HepG2 (cell line): Measurements from ENCODE around the gene NUP62. TPM values are rescaled to one million over a fixed set of nuclear protein-coding genes. Genes with fewer than 3 reads are reported as not detected.

ENCODE experiments used
- DNMT1 ChIP-seq: sonication (generic); formaldehyde crosslinking; IDR thresholded peaks from 2 replicates; pipeline ENCODE4 v1.5.1; 2020; ENCODE audit warnings: mild to moderate bottlenecking, missing genetic modification reagents
- GATAD2A ChIP-seq: IDR thresholded peaks from 2 replicates; pipeline ENCODE4 v1.6.1; 2016
- GFI1 ChIP-seq: sonication (generic); formaldehyde crosslinking; IDR thresholded peaks from 2 replicates; pipeline ENCODE4 v1.5.0; 2020; ENCODE audit warnings: missing genetic modification reagents, mild to moderate bottlenecking, borderline replicate concordance
- HDAC1 ChIP-seq: sonication (generic); formaldehyde crosslinking; IDR thresholded peaks from 2 replicates; pipeline ENCODE4 v1.5.1; 2020; ENCODE audit warnings: mild to moderate bottlenecking, missing genetic modification reagents
- KLF16 ChIP-seq, 2 experiments: sonication (generic) in 1 of 2; formaldehyde crosslinking in 1 of 2; IDR thresholded peaks; 2 replicates each; pipeline versions ENCODE4 v1.6.1 to v1.8.0; 2016 to 2023; ENCODE audit warnings: missing genetic modification reagents in 2 of 2, missing compliant biosample characterization in 1 of 2
- MAZ ChIP-seq, 2 experiments: sonication (generic) in 1 of 2; formaldehyde crosslinking in 1 of 2; IDR thresholded peaks; 2 replicates each; pipeline versions ENCODE4 v1.5.0 to v1.6.1; 2012 to 2020; ENCODE audit warnings: low read depth in 2 of 2, mild to moderate bottlenecking in 2 of 2, borderline replicate concordance in 1 of 2, improper control_type of control experiment in 1 of 2, low read length in 1 of 2, missing genetic modification reagents in 1 of 2, moderate library complexity in 1 of 2
- MIER3 ChIP-seq: IDR thresholded peaks from 2 replicates; pipeline ENCODE4 v1.6.1; 2016; ENCODE audit warnings: missing compliant biosample characterization, borderline replicate concordance
- MIXL1 ChIP-seq: IDR thresholded peaks from 2 replicates; pipeline ENCODE4 v1.6.1; 2016
- MXI1 ChIP-seq: IDR thresholded peaks from 3 replicates; pipeline ENCODE4 v1.6.1; 2012; ENCODE audit warnings: low read depth, low read length, inconsistent platforms, borderline replicate concordance
- POLR2G ChIP-seq: fragments of 200-400 bp; formaldehyde crosslinking; IDR thresholded peaks from 2 replicates; pipeline ENCODE4 v1.6.1; 2018; ENCODE audit warnings: mild to moderate bottlenecking, low read depth, low read length, moderate library complexity
- TAF1 ChIP-seq: sonication (generic); formaldehyde crosslinking; IDR thresholded peaks from 2 replicates; pipeline ENCODE4 v1.4.0; 2020; ENCODE audit warnings: missing genetic modification reagents
- TSC22D2 ChIP-seq: sonication (generic); formaldehyde crosslinking; IDR thresholded peaks from 2 replicates; pipeline ENCODE4 v1.5.1; 2020; ENCODE audit warnings: missing genetic modification reagents, mild to moderate bottlenecking, borderline replicate concordance
- YEATS2 ChIP-seq: sonication (generic); formaldehyde crosslinking; IDR thresholded peaks from 2 replicates; pipeline ENCODE4 v1.4.0; 2020; ENCODE audit warnings: missing genetic modification reagents, borderline replicate concordance
- polyA plus RNA-seq, 8 experiments: library from polyadenylated mRNA; depleted of rRNA in 3 of 8; stranded (reverse) in 7 of 8; unstranded in 1 of 8; fragments of >200 nt; fragmentation: Illumina TruSeq in 4 of 8; extraction: Trizol in 4 of 8; gene quantifications; 2 replicates each; pipeline versions ENCODE4 v1.2.1 to v1.2.3, GENCODE V29; 2011 to 2016; ENCODE audit warnings: low read depth in 4 of 8, missing spikeins in 1 of 8, mixed read lengths in 1 of 8; ENCODE audit not compliant: insufficient read depth in 1 of 8
- total RNA-seq, 5 experiments: library from RNA; depleted of rRNA; stranded (reverse); fragments of >200 nt; fragmentation: Illumina TruSeq; extraction: Trizol; gene quantifications; 2 replicates each; pipeline ENCODE4 v1.2.3, GENCODE V29; 2016; ENCODE audit warnings: low read depth in 1 of 5
- TF ChIP-seq, protein P1 (sequence below): sonication (generic); formaldehyde crosslinking; IDR thresholded peaks from 2 replicates; pipeline ENCODE4 v1.4.0; 2020; ENCODE audit warnings: mild to moderate bottlenecking, missing genetic modification reagents
- TF ChIP-seq, protein P2 (sequence below): sonication (generic); formaldehyde crosslinking; IDR thresholded peaks from 2 replicates; pipeline ENCODE4 v1.5.1; 2020; ENCODE audit warnings: mild to moderate bottlenecking, missing genetic modification reagents, moderate library complexity
- TF ChIP-seq, protein P3 (sequence below): sonication (generic); formaldehyde crosslinking; IDR thresholded peaks from 2 replicates; pipeline ENCODE4 v1.5.0; 2020; ENCODE audit warnings: missing genetic modification reagents
- TF ChIP-seq, protein P4 (sequence below): sonication (generic); IDR thresholded peaks from 2 replicates; pipeline ENCODE4 v1.6.1; 2016; ENCODE audit warnings: low read depth, borderline replicate concordance
- TF ChIP-seq, protein P5 (sequence below): sonication (generic); formaldehyde crosslinking; IDR thresholded peaks from 2 replicates; pipeline ENCODE4 v1.4.0; 2020; ENCODE audit warnings: missing genetic modification reagents

The NUP62 gene
- total and polyA plus RNA-seq, 2 of the 13 experiments (the other 11 are each of a cell fraction or from before 2014, with no cell fraction given): 16.5 to 41.5 TPM

DNA sequence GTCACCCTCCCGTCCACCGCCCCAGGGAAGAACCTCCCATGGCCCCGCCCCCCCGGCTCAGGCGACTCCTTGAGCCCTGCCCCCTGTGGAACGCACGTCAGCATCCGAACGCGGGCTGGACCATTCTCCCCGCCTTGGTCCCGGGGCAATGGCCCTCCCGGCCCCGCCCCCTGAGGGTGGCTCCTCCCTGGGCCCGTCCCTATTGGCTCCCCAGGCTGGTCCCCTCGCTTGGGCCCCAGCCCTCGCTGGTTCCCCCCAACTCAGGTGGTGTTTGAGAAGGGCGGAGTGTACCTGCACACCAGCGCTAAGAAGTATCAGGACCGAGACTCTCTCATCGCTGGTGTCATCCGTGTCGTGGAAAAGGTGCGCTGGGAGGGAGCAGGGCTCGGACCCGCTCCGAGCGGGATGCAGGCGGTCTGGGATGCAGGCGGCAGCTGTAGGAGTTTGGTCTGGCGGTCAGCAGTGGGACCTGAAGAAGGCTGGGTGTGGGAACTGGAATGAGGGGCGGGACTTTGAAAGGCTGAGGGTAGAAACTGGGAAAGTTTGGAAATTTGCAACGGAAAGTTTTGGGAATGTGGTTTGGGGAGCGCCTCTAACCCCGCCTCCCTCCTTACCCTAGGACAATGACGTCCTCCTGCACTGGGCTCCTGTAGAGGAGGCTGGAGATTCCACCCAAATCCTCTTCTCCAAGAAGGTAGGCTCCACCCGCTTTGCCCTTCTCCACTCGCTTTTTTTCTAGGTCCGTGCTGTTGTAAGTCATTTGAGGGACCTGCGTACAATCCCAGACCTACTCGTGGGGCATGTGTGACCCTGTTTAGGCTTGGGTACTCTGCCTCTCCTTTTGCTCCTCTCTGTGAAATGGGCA lies 51.2 kb downstream of the NUP62 start (continued):
- TF ChIP-seq, protein P1, sequence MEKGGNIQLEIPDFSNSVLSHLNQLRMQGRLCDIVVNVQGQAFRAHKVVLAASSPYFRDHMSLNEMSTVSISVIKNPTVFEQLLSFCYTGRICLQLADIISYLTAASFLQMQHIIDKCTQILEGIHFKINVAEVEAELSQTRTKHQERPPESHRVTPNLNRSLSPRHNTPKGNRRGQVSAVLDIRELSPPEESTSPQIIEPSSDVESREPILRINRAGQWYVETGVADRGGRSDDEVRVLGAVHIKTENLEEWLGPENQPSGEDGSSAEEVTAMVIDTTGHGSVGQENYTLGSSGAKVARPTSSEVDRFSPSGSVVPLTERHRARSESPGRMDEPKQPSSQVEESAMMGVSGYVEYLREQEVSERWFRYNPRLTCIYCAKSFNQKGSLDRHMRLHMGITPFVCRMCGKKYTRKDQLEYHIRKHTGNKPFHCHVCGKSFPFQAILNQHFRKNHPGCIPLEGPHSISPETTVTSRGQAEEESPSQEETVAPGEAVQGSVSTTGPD (CRISPR knock-in tag): peak; percentile 39; the same call in 1 of the 2 replicates
- TF ChIP-seq MIXL1 (CRISPR knock-in tag) (no peak), GFI1 (no peak), DNMT1 (CRISPR knock-in tag) (peak; percentile 41; the same call in 1 of the 2 replicates), HDAC1 (CRISPR knock-in tag) (peak; percentile 52; the same call in 1 of the 2 replicates), TSC22D2 (0 out of 2 replicates have a peak, but pooled peaks have one; percentile 11), MXI1 (peak; percentile 57; the same call in 1 of the 3 replicates), MIER3 (CRISPR knock-in tag) (no peak), GATAD2A (CRISPR knock-in tag) (0 out of 2 replicates have a peak, but pooled peaks have one; percentile 28), POLR2G (peak; percentile 21; the same call in 1 of the 2 replicates), TAF1 (CRISPR knock-in tag) (peak; percentile 53), YEATS2 (peak; percentile 21; the same call in 1 of the 2 replicates), MAZ (IDR thresholded peaks at IDR 0.05; ENCODE audit: borderline replicate concordance, low read depth, low read length) (peak; percentile 64; the same call in 1 of the 2 replicates), MAZ (CRISPR knock-in tag; IDR thresholded peaks at IDR 0.05; ENCODE audit: low read depth) (no peak), KLF16 (CRISPR knock-in tag; IDR thresholded peaks at IDR 0.05) (0 out of 4 replicates have a peak, but pooled peaks of 1 of the 2 experiments have one; percentile 5)
- TF ChIP-seq, protein P2, sequence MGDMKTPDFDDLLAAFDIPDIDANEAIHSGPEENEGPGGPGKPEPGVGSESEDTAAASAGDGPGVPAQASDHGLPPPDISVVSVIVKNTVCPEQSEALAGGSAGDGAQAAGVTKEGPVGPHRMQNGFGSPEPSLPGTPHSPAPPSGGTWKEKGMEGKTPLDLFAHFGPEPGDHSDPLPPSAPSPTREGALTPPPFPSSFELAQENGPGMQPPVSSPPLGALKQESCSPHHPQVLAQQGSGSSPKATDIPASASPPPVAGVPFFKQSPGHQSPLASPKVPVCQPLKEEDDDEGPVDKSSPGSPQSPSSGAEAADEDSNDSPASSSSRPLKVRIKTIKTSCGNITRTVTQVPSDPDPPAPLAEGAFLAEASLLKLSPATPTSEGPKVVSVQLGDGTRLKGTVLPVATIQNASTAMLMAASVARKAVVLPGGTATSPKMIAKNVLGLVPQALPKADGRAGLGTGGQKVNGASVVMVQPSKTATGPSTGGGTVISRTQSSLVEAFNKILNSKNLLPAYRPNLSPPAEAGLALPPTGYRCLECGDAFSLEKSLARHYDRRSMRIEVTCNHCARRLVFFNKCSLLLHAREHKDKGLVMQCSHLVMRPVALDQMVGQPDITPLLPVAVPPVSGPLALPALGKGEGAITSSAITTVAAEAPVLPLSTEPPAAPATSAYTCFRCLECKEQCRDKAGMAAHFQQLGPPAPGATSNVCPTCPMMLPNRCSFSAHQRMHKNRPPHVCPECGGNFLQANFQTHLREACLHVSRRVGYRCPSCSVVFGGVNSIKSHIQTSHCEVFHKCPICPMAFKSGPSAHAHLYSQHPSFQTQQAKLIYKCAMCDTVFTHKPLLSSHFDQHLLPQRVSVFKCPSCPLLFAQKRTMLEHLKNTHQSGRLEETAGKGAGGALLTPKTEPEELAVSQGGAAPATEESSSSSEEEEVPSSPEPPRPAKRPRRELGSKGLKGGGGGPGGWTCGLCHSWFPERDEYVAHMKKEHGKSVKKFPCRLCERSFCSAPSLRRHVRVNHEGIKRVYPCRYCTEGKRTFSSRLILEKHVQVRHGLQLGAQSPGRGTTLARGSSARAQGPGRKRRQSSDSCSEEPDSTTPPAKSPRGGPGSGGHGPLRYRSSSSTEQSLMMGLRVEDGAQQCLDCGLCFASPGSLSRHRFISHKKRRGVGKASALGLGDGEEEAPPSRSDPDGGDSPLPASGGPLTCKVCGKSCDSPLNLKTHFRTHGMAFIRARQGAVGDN (CRISPR knock-in tag): peak; percentile 53
- TF ChIP-seq, protein P3, sequence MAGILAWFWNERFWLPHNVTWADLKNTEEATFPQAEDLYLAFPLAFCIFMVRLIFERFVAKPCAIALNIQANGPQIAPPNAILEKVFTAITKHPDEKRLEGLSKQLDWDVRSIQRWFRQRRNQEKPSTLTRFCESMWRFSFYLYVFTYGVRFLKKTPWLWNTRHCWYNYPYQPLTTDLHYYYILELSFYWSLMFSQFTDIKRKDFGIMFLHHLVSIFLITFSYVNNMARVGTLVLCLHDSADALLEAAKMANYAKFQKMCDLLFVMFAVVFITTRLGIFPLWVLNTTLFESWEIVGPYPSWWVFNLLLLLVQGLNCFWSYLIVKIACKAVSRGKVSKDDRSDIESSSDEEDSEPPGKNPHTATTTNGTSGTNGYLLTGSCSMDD (CRISPR knock-in tag): no peak
- TF ChIP-seq, protein P4, sequence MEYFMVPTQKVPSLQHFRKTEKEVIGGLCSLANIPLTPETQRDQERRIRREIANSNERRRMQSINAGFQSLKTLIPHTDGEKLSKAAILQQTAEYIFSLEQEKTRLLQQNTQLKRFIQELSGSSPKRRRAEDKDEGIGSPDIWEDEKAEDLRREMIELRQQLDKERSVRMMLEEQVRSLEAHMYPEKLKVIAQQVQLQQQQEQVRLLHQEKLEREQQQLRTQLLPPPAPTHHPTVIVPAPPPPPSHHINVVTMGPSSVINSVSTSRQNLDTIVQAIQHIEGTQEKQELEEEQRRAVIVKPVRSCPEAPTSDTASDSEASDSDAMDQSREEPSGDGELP: peak; percentile 74; the same call in 1 of the 2 replicates
- TF ChIP-seq, protein P5, sequence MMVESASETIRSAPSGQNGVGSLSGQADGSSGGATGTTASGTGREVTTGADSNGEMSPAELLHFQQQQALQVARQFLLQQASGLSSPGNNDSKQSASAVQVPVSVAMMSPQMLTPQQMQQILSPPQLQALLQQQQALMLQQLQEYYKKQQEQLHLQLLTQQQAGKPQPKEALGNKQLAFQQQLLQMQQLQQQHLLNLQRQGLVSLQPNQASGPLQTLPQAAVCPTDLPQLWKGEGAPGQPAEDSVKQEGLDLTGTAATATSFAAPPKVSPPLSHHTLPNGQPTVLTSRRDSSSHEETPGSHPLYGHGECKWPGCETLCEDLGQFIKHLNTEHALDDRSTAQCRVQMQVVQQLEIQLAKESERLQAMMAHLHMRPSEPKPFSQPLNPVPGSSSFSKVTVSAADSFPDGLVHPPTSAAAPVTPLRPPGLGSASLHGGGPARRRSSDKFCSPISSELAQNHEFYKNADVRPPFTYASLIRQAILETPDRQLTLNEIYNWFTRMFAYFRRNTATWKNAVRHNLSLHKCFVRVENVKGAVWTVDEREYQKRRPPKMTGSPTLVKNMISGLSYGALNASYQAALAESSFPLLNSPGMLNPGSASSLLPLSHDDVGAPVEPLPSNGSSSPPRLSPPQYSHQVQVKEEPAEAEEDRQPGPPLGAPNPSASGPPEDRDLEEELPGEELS: peak; percentile 31; the same call in 1 of the 2 replicates
